ENCODE results near the gene ARHGEF2. TPM values are rescaled to one million over a fixed set of nuclear protein-coding genes. Genes with fewer than 3 reads are reported as not detected.

The ARHGEF2 gene
- total RNA-seq, 1 experiment from 2014 or later, result 69.5 TPM

GRCh38 chr1:155898888-155899287 is 79.5 kb downstream of the ARHGEF2 start (continued):
- TF ChIP-seq ARID4B (CRISPR knock-in tag; IDR thresholded peaks at IDR 0.05; ENCODE audit: borderline replicate concordance), result no peak
- no peak for TF ChIP-seq ZBTB43 (CRISPR knock-in tag; IDR thresholded peaks at IDR 0.05)
- TF ChIP-seq TEAD4 (CRISPR knock-in tag; IDR thresholded peaks at IDR 0.05), result no peak
- no peak for TF ChIP-seq FOXK1 (CRISPR knock-in tag; IDR thresholded peaks at IDR 0.05)
- no peak for TF ChIP-seq ZNF219 (CRISPR knock-in tag; IDR thresholded peaks at IDR 0.05; ENCODE audit: borderline replicate concordance)
- no peak for TF ChIP-seq ZNF512 (CRISPR knock-in tag; IDR thresholded peaks at IDR 0.05; ENCODE audit: borderline replicate concordance)

- H3K27ac Mint-ChIP-seq, result no peak overlapping the region
- peaks cover 41% of the 10 kb centered on the region for H3K36me3 Mint-ChIP-seq
- no peaks in the 10 kb centered on the region for H3K27me3 Mint-ChIP-seq (ENCODE audit: low read depth)
- ATAC-seq, result no peak
- H3K9me3 Mint-ChIP-seq, result no peaks in the 10 kb centered on the region
- H3K4me3 Mint-ChIP-seq, result no peak overlapping the region
- no peaks in the 10 kb centered on the region for H3K4me1 Mint-ChIP-seq
- ChIA-PET CTCF (no interaction called here), POLR2A (no interaction called here)
- DNase-seq (ENCODE audit: low spot score), result no peak
- no peak for TF ChIP-seq STAT6 (CRISPR knock-in tag; conservative IDR thresholded peaks at IDR 0.05; ENCODE audit: low read depth)
- TF ChIP-seq ELF4 (CRISPR knock-in tag; IDR thresholded peaks at IDR 0.05; ENCODE audit: low read depth), result no peak
- TF ChIP-seq ZNF263 (CRISPR knock-in tag; IDR thresholded peaks at IDR 0.05; ENCODE audit: low read depth), result no peak
- no peak for TF ChIP-seq ATF2 (CRISPR knock-in tag; IDR thresholded peaks at IDR 0.05; ENCODE audit: borderline replicate concordance, low read depth)
- no peak for TF ChIP-seq ZNF532 (CRISPR knock-in tag; IDR thresholded peaks at IDR 0.05; ENCODE audit: borderline replicate concordance)
- no peak for TF ChIP-seq FOXP4 (CRISPR knock-in tag; IDR thresholded peaks at IDR 0.05)
- TF ChIP-seq HMGXB4 (CRISPR knock-in tag; IDR thresholded peaks at IDR 0.05), result no peak
- no peak for TF ChIP-seq SMAD4 (CRISPR knock-in tag; IDR thresholded peaks at IDR 0.05)
- no peak for TF ChIP-seq RELA (CRISPR knock-in tag; IDR thresholded peaks at IDR 0.05; ENCODE audit: borderline replicate concordance)
Observed at GRCh38 chr1:155897746-155898145, 80.6 kb downstream of the ARHGEF2 start.
